NB4 (cell line): ENCODE data around the gene RAB33A.

Source experiments
- DNase-seq: peaks from one replicate; pipeline ENCODE4 v3.0.0; 2010; ENCODE audit warnings: low read depth
- H3K4me3 ChIP-seq: one replicate; pipeline ENCODE4 v1.5.1; 2011; ENCODE audit warnings: mild to moderate bottlenecking, low read depth, low read length, moderate library complexity
- CTCF ChIP-seq: IDR thresholded peaks from one replicate; pipeline ENCODE4 v1.5.1; 2012; ENCODE audit warnings: low read depth, low read length
- MAX ChIP-seq: IDR thresholded peaks from 2 replicates; pipeline ENCODE4 v1.6.1; 2011; ENCODE audit warnings: low read depth, low read length
- MYC ChIP-seq: IDR thresholded peaks from 2 replicates; pipeline ENCODE4 v1.6.1; 2011; ENCODE audit warnings: low read depth, low read length
- POLR2A ChIP-seq: IDR thresholded peaks from 2 replicates; pipeline ENCODE4 v1.6.1; 2011; ENCODE audit warnings: mild to moderate bottlenecking; ENCODE audit not compliant: insufficient read length; ENCODE audit errors: extremely low read depth

Gene RAB33A

GRCh38 chrX:130179579-130180215, 7.9 kb downstream of the RAB33A start:
- DNase-seq, result no peak
- no peak for TF ChIP-seq MAX
- no peak for TF ChIP-seq POLR2A
- no peak for TF ChIP-seq MYC
- TF ChIP-seq CTCF, result no peak
- H3K4me3 ChIP-seq, result no peak overlapping the region

GRCh38 chrX:130184168-130184567, 12.4 kb downstream of the RAB33A start:
- no peak for DNase-seq
- TF ChIP-seq MAX (no peak), CTCF (no peak), MYC (no peak), POLR2A (no peak)
- no peak overlapping the region for H3K4me3 ChIP-seq

GRCh38 chrX:130184857-130185256, 13.1 kb downstream of the RAB33A start:
- DNase-seq, result no peak
- H3K4me3 ChIP-seq, result no peak overlapping the region
- TF ChIP-seq POLR2A, result no peak
- TF ChIP-seq CTCF, result no peak
- no peak for TF ChIP-seq MYC
- TF ChIP-seq MAX, result no peak

- TF ChIP-seq POLR2A (no peak), CTCF (no peak), MYC (no peak), MAX (no peak)
- no peak overlapping the region for H3K4me3 ChIP-seq
- DNase-seq, result no peak
Observed at GRCh38 chrX:130186651-130187050, 14.9 kb downstream of the RAB33A start.

- H3K4me3 ChIP-seq, result no peak overlapping the region
- TF ChIP-seq CTCF (no peak), MAX (no peak), POLR2A (no peak), MYC (no peak)
- no peak for DNase-seq
Observed at GRCh38 chrX:130190801-130191200, 19.0 kb downstream of the RAB33A start.

- no peak for TF ChIP-seq CTCF
- TF ChIP-seq MYC, result no peak
- TF ChIP-seq POLR2A, result no peak
- TF ChIP-seq MAX, result no peak
- no peak overlapping the region for H3K4me3 ChIP-seq
- DNase-seq, result no peak
Observed at GRCh38 chrX:130196466-130196865, 24.7 kb downstream of the RAB33A start.
